ENCODE results near the gene MIER2.

GRCh38 chr19:305240-306150, 39.1 kb downstream of the MIER2 start:
- TF ChIP-seq USF2 (IDR thresholded peaks at IDR 0.05) (no peak), CTCF (IDR thresholded peaks at IDR 0.05) (no peak), CHD4 (IDR thresholded peaks at IDR 0.05; ENCODE audit: borderline replicate concordance) (no peak), HOXB13 (CRISPR knock-in tag; IDR thresholded peaks at IDR 0.05; ENCODE audit: low read depth) (no peak), POLR2A (IDR thresholded peaks at IDR 0.05; ENCODE audit: low read length) (no peak), TP53 (CRISPR knock-in tag; IDR thresholded peaks at IDR 0.05) (no peak), RARB (CRISPR knock-in tag; IDR thresholded peaks at IDR 0.05) (no peak), CEBPB (IDR thresholded peaks at IDR 0.05) (no peak)

All from A549 (cell line).